Measurements from ENCODE around the gene MAP1B. TPM values are rescaled to one million over a fixed set of nuclear protein-coding genes. Genes with fewer than 3 reads are reported as not detected.

Gene MAP1B
- total and polyA plus RNA-seq, 9 donors, result 23.5 to 55.0 (median 27.8) TPM

GRCh38 chr5:72093217-72093616 lies 14.1 kb upstream of the MAP1B start:
- H3K27me3 ChIP-seq (ENCODE audit: control insufficient read depth, insufficient read depth, low read length), result no peaks in the 10 kb centered on the region
- no peak for DNase-seq
- no peaks in the 10 kb centered on the region for H3K9me3 ChIP-seq (replicated peaks; ENCODE audit: control insufficient read depth, low read depth, low read length)
- H3K36me3 ChIP-seq (ENCODE audit: control insufficient read depth, insufficient read depth, low read length), result no peaks in the 10 kb centered on the region
- no peak overlapping the region for H3K27ac ChIP-seq (ENCODE audit: low read length)
- H3K4me3 ChIP-seq (ENCODE audit: low read length), result no peak overlapping the region
- H3K4me1 ChIP-seq (ENCODE audit: control insufficient read depth, insufficient read depth, low read length), result no peaks in the 10 kb centered on the region

- H3K4me1 ChIP-seq (ENCODE audit: control insufficient read depth, insufficient read depth, low read length), result no peaks in the 10 kb centered on the region
- no peaks in the 10 kb centered on the region for H3K36me3 ChIP-seq (ENCODE audit: control insufficient read depth, insufficient read depth, low read length)
- H3K27me3 ChIP-seq (ENCODE audit: control insufficient read depth, insufficient read depth, low read length), result no peaks in the 10 kb centered on the region
- H3K4me3 ChIP-seq (ENCODE audit: low read length), result no peak overlapping the region
- H3K9me3 ChIP-seq (replicated peaks; ENCODE audit: control insufficient read depth, low read depth, low read length), result no peaks in the 10 kb centered on the region
- no peak overlapping the region for H3K27ac ChIP-seq (ENCODE audit: low read length)
- DNase-seq, result no peak
- 80% methylated on average over 1 of the region's 3 CpGs for WGBS (ENCODE audit: insufficient coverage)
Observed at GRCh38 chr5:72093824-72094223, 13.5 kb upstream of the MAP1B start.

GRCh38 chr5:72096602-72097188 lies 10.6 kb upstream of the MAP1B start:
- H3K4me1 ChIP-seq (ENCODE audit: control insufficient read depth, insufficient read depth, low read length), result no peaks in the 10 kb centered on the region

GRCh38 chr5:72101828-72102227 lies 5.4 kb upstream of the MAP1B start:
- WGBS (ENCODE audit: insufficient coverage), result no CpG with 5 or more reads among the region's 1 CpG

More at GRCh38 chr5:72096602-72097188, 10.6 kb upstream of the MAP1B start:
- Histone ChIP-seq H3K27me3 (ENCODE audit: control insufficient read depth, insufficient read depth, low read length) (no peaks in the 10 kb centered on the region), H3K27ac (ENCODE audit: low read length) (no peak overlapping the region), H3K4me3 (ENCODE audit: low read length) (no peak overlapping the region), H3K9me3 (replicated peaks; ENCODE audit: control insufficient read depth, low read depth, low read length) (no peaks in the 10 kb centered on the region), H3K36me3 (ENCODE audit: control insufficient read depth, insufficient read depth, low read length) (no peaks in the 10 kb centered on the region)
- 88% methylated on average over 4 of the region's 6 CpGs for WGBS (ENCODE audit: insufficient coverage)
- no peak for DNase-seq

GRCh38 chr5:72106817-72107130 lies 501 bp upstream of the MAP1B start:
- H3K36me3 ChIP-seq (ENCODE audit: control insufficient read depth, insufficient read depth, low read length), result no peaks in the 10 kb centered on the region
- WGBS (ENCODE audit: insufficient coverage), result 0% methylated on average over 3 of the region's 11 CpGs
- peak overlapping the region; percentile 45 for H3K27ac ChIP-seq (ENCODE audit: low read length)
- peak overlapping the region; percentile 53 for H3K4me3 ChIP-seq (ENCODE audit: low read length)
- peaks cover 15% of the 10 kb centered on the region for H3K4me1 ChIP-seq (ENCODE audit: control insufficient read depth, insufficient read depth, low read length)
- DNase-seq, result no peak
- H3K27me3 ChIP-seq (ENCODE audit: control insufficient read depth, insufficient read depth, low read length), result peaks cover 14% of the 10 kb centered on the region
- H3K9me3 ChIP-seq (replicated peaks; ENCODE audit: control insufficient read depth, low read depth, low read length), result no peaks in the 10 kb centered on the region

More at GRCh38 chr5:72101828-72102227, 5.4 kb upstream of the MAP1B start:
- Histone ChIP-seq H3K27ac (ENCODE audit: low read length) (no peak overlapping the region), H3K4me1 (ENCODE audit: control insufficient read depth, insufficient read depth, low read length) (peaks cover 2% of the 10 kb centered on the region), H3K27me3 (ENCODE audit: control insufficient read depth, insufficient read depth, low read length) (peaks cover 4% of the 10 kb centered on the region), H3K4me3 (ENCODE audit: low read length) (no peak overlapping the region), H3K9me3 (replicated peaks; ENCODE audit: control insufficient read depth, low read depth, low read length) (no peaks in the 10 kb centered on the region), H3K36me3 (ENCODE audit: control insufficient read depth, insufficient read depth, low read length) (no peaks in the 10 kb centered on the region)
- no peak for DNase-seq

- peaks cover 18% of the 10 kb centered on the region for H3K4me1 ChIP-seq (ENCODE audit: control insufficient read depth, insufficient read depth, low read length)
- WGBS (ENCODE audit: insufficient coverage), result 0% methylated on average over 11 of the region's 11 CpGs
- no peaks in the 10 kb centered on the region for H3K36me3 ChIP-seq (ENCODE audit: control insufficient read depth, insufficient read depth, low read length)
- H3K27me3 ChIP-seq (ENCODE audit: control insufficient read depth, insufficient read depth, low read length), result peaks cover 14% of the 10 kb centered on the region
- H3K4me3 ChIP-seq (ENCODE audit: low read length), result peak overlapping the region; percentile 53
- no peaks in the 10 kb centered on the region for H3K9me3 ChIP-seq (replicated peaks; ENCODE audit: control insufficient read depth, low read depth, low read length)
- H3K27ac ChIP-seq (ENCODE audit: low read length), result peak overlapping the region; percentile 67
- peak; percentile 43 for DNase-seq
Observed at GRCh38 chr5:72107901-72108201, 576 bp downstream of the MAP1B start.

- peaks cover 18% of the 10 kb centered on the region for H3K4me1 ChIP-seq (ENCODE audit: control insufficient read depth, insufficient read depth, low read length)
- H3K4me3 ChIP-seq (ENCODE audit: low read length), result peak overlapping the region; percentile 53
- H3K36me3 ChIP-seq (ENCODE audit: control insufficient read depth, insufficient read depth, low read length), result no peaks in the 10 kb centered on the region
- WGBS (ENCODE audit: insufficient coverage), result under 1% methylated on average over 52 of the region's 72 CpGs
- DNase-seq, result peak; percentile 86
- no peaks in the 10 kb centered on the region for H3K9me3 ChIP-seq (replicated peaks; ENCODE audit: control insufficient read depth, low read depth, low read length)
- peaks cover 14% of the 10 kb centered on the region for H3K27me3 ChIP-seq (ENCODE audit: control insufficient read depth, insufficient read depth, low read length)
- peak overlapping the region; percentile 67 for H3K27ac ChIP-seq (ENCODE audit: low read length)
Observed at GRCh38 chr5:72108202-72109061, 1.2 kb downstream of the MAP1B start.

GRCh38 chr5:72109062-72109411 lies 1.8 kb downstream of the MAP1B start:
- H3K4me3 ChIP-seq (ENCODE audit: low read length), result peak overlapping the region; percentile 53
- H3K4me1 ChIP-seq (ENCODE audit: control insufficient read depth, insufficient read depth, low read length), result peaks cover 18% of the 10 kb centered on the region
- no peaks in the 10 kb centered on the region for H3K9me3 ChIP-seq (replicated peaks; ENCODE audit: control insufficient read depth, low read depth, low read length)
- peaks cover 14% of the 10 kb centered on the region for H3K27me3 ChIP-seq (ENCODE audit: control insufficient read depth, insufficient read depth, low read length)
- no peaks in the 10 kb centered on the region for H3K36me3 ChIP-seq (ENCODE audit: control insufficient read depth, insufficient read depth, low read length)
- H3K27ac ChIP-seq (ENCODE audit: low read length), result peak overlapping the region; percentile 78
- WGBS (ENCODE audit: insufficient coverage), result no CpG with 5 or more reads among the region's 2 CpGs
- DNase-seq, result no peak

- H3K36me3 ChIP-seq (ENCODE audit: control insufficient read depth, insufficient read depth, low read length), result no peaks in the 10 kb centered on the region
- WGBS (ENCODE audit: insufficient coverage), result 29% methylated on average over 6 of the region's 10 CpGs
- no peaks in the 10 kb centered on the region for H3K9me3 ChIP-seq (replicated peaks; ENCODE audit: control insufficient read depth, low read depth, low read length)
- H3K27me3 ChIP-seq (ENCODE audit: control insufficient read depth, insufficient read depth, low read length), result peaks cover 14% of the 10 kb centered on the region
- peak overlapping the region; percentile 53 for H3K4me3 ChIP-seq (ENCODE audit: low read length)
- peak; percentile 43 for DNase-seq
- peaks cover 18% of the 10 kb centered on the region for H3K4me1 ChIP-seq (ENCODE audit: control insufficient read depth, insufficient read depth, low read length)
- H3K27ac ChIP-seq (ENCODE audit: low read length), result peak overlapping the region; percentile 78
Observed at GRCh38 chr5:72109625-72110024, 2.4 kb downstream of the MAP1B start.

GRCh38 chr5:72110394-72111013 lies 3.2 kb downstream of the MAP1B start:
- H3K4me3 ChIP-seq (ENCODE audit: low read length), result peak overlapping the region; percentile 18
- 18% methylated on average over 6 of the region's 9 CpGs for WGBS (ENCODE audit: insufficient coverage)
- H3K9me3 ChIP-seq (replicated peaks; ENCODE audit: control insufficient read depth, low read depth, low read length), result no peaks in the 10 kb centered on the region
- H3K36me3 ChIP-seq (ENCODE audit: control insufficient read depth, insufficient read depth, low read length), result no peaks in the 10 kb centered on the region
- peak; percentile 89 for DNase-seq
- H3K27me3 ChIP-seq (ENCODE audit: control insufficient read depth, insufficient read depth, low read length), result peaks cover 14% of the 10 kb centered on the region
- H3K4me1 ChIP-seq (ENCODE audit: control insufficient read depth, insufficient read depth, low read length), result peaks cover 18% of the 10 kb centered on the region
- H3K27ac ChIP-seq (ENCODE audit: low read length), result peak overlapping the region; percentile 78
